ENCODE data around the gene DYRK1A.

Gene DYRK1A

GRCh38 chr21:37566790-37567615, 200.4 kb downstream of the DYRK1A start:
- no peak for DNase-seq (ENCODE audit: low spot score)

GRCh38 chr21:37568415-37568814, 201.8 kb downstream of the DYRK1A start:
- DNase-seq (ENCODE audit: low spot score) = no peak

- DNase-seq (ENCODE audit: low spot score) = no peak
Measured at GRCh38 chr21:37568916-37569315, 202.3 kb downstream of the DYRK1A start.

- DNase-seq (ENCODE audit: low spot score) = no peak
Measured at GRCh38 chr21:37571442-37571841, 204.9 kb downstream of the DYRK1A start.

GRCh38 chr21:37574316-37574715, 207.7 kb downstream of the DYRK1A start:
- DNase-seq (ENCODE audit: low spot score) = no peak

- DNase-seq (ENCODE audit: low spot score) = no peak
Measured at GRCh38 chr21:37574751-37575150, 208.2 kb downstream of the DYRK1A start.

- DNase-seq (ENCODE audit: low spot score) = no peak
Measured at GRCh38 chr21:37575580-37575979, 209.0 kb downstream of the DYRK1A start.

Data from kidney capillary endothelial cell (primary cell).